ENCODE measurements around the gene AGPS. TPM values are rescaled to one million over a fixed set of nuclear protein-coding genes. Genes with fewer than 3 reads are reported as not detected.

Gene AGPS
- polyA plus RNA-seq, 1 of the 3 experiments (the other 2 are of a cell fraction) = 10.9 TPM

DNA sequence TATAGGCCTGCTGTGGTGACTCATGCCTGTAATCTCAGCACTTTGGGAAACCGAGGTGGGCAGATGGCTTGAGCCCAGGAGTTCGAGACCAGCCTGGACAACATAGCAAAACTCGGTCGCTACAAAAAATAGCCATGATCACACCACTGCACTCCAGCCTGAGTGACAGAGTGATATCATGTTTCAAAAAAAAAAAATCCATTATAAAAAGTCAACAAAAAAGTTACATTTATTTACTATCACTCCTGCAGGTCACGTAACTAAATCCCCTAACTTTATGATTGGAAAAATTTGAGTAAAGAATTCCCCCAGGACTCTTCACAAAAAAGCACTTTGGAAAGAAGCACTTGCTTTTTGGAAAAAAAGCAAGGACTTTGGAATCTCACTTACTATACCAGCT is 46.4 kb upstream of the AGPS start:
- Histone ChIP-seq H3K27me3 (ENCODE audit: insufficient read depth) (no peaks in the 10 kb centered on the region), H4K20me1 (ENCODE audit: insufficient read depth) (no peaks in the 10 kb centered on the region), H3K4me3 (ENCODE audit: low read depth in 2 of 2, low read length in 1 of 2) (no peak overlapping the region), H3K4me2 (no peak overlapping the region), H3K9me3 (no peaks in the 10 kb centered on the region), H3K4me1 (ENCODE audit: control insufficient read depth in 1 of 2, insufficient read depth in 2 of 2, low read depth in 1 of 2, low read length in 1 of 2) (peaks cover 0 to 4% of the 10 kb centered on the region in 2 experiments; a peak in 1 of 4 replicates), H2AFZ (ENCODE audit: low read depth) (no peak overlapping the region), H3K79me2 (ENCODE audit: insufficient read depth) (no peaks in the 10 kb centered on the region), H3F3A (replicated peaks; ENCODE audit: insufficient read depth) (no peaks in the 10 kb centered on the region), H3K36me3 (replicated peaks in 1 of 2; ENCODE audit: control insufficient read depth in 1 of 2, insufficient read depth in 2 of 2, low read length in 1 of 2) (peaks cover 0 to 7% of the 10 kb centered on the region in 2 experiments), H3K27ac (ENCODE audit: low read depth in 2 of 2, low read length in 1 of 2) (no peak overlapping the region), H3K9me2 (no peaks in the 10 kb centered on the region), H3K9ac (no peak overlapping the region)
- no peak for DNase-seq
- CTCF ChIA-PET = interaction anchor here (1.1 to 3.9 kb wide), 6 partner anchors 11 to 378 kb away, joined by 3 to 20 read pairs (median 4); no protein-coding TSS in a partner anchor
- 90% methylated on average over 5 of the region's 5 CpGs for WGBS (ENCODE audit: low lambda C conversion rate)
- POLR2A ChIA-PET = no interaction called here
- TF ChIP-seq NFIC (IDR thresholded peaks at IDR 0.05; ENCODE audit: borderline replicate concordance) (no peak), RXRA (IDR thresholded peaks at IDR 0.05; ENCODE audit: borderline replicate concordance, low read depth) (no peak), TEAD4 (IDR thresholded peaks at IDR 0.05; ENCODE audit: borderline replicate concordance, insufficient read depth) (no peak), CHD2 (IDR thresholded peaks at IDR 0.05; ENCODE audit: low read length, partially characterized antibody) (no peak), YY1 (IDR thresholded peaks at IDR 0.05; ENCODE audit: low read depth) (no peak), GATA2 (CRISPR knock-in tag; IDR thresholded peaks at IDR 0.05) (no peak), RAD21 (IDR thresholded peaks at IDR 0.05; ENCODE audit: low read length) (no peak), RCOR1 (IDR thresholded peaks at IDR 0.05; ENCODE audit: low read length) (no peak), EZH2phosphoT487 (IDR thresholded peaks at IDR 0.05; ENCODE audit: borderline replicate concordance, low read depth) (no peak), TCF12 (IDR thresholded peaks at IDR 0.05) (no peak), USF2 (IDR thresholded peaks at IDR 0.05; ENCODE audit: borderline replicate concordance, low read depth, low read length) (no peak), MEF2A (IDR thresholded peaks at IDR 0.05; ENCODE audit: borderline replicate concordance, low read depth) (no peak), TAF1 (IDR thresholded peaks at IDR 0.05; ENCODE audit: borderline replicate concordance, low read depth, low read length) (no peak), PBX3 (IDR thresholded peaks at IDR 0.05) (no peak), FOSL2 (IDR thresholded peaks at IDR 0.05; ENCODE audit: borderline replicate concordance, low read depth) (no peak), MAX (IDR thresholded peaks at IDR 0.05; ENCODE audit: low read depth) (no peak)
- TF ChIP-seq, protein P1, sequence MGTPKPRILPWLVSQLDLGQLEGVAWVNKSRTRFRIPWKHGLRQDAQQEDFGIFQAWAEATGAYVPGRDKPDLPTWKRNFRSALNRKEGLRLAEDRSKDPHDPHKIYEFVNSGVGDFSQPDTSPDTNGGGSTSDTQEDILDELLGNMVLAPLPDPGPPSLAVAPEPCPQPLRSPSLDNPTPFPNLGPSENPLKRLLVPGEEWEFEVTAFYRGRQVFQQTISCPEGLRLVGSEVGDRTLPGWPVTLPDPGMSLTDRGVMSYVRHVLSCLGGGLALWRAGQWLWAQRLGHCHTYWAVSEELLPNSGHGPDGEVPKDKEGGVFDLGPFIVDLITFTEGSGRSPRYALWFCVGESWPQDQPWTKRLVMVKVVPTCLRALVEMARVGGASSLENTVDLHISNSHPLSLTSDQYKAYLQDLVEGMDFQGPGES (IDR thresholded peaks at IDR 0.05; ENCODE audit: low read depth, low read length) = no peak

Data from SK-N-SH (cell line).